Esophagus (tissue), 2 donors: ENCODE data around the gene VPS39. TPM values are rescaled to one million over a fixed set of nuclear protein-coding genes. Genes with fewer than 3 reads are reported as not detected.

Experiments used
- polyA plus RNA-seq, 2 donors: library from polyadenylated mRNA; stranded (reverse); fragments of 200-250 nt; gene quantifications; one replicate each; pipeline ENCODE4 v1.2.3, GENCODE V29; 2013
- donor health status: healthy with polysubstance abuse.
- donor health status: Bipolar disorder and iron deficiency.

VPS39 gene
- polyA plus RNA-seq, 2 donors, result 20.7 to 31.7 TPM

Other genes with a start within 250 kb of the VPS39 start
- 10 to 100 TPM; 12.7 to 13.4 TPM for gene EHD4, start 235.7 kb downstream of the VPS39 start, polyA plus RNA-seq
- gene PLA2G4E, start 187.3 kb downstream of the VPS39 start, polyA plus RNA-seq, result 1 to 10 TPM; 1.2 to 2.5 TPM
- 1 to 10 TPM; 1.0 to 4.5 TPM for gene PLA2G4D, start 113.7 kb downstream of the VPS39 start, polyA plus RNA-seq
- 10 to 100 TPM; 12.9 to 21.8 TPM for gene PLA2G4F, start 51.7 kb downstream of the VPS39 start, polyA plus RNA-seq
- gene GANC, start 64.9 kb upstream of the VPS39 start, polyA plus RNA-seq, result 10 to 100 TPM; 11.9 to 14.1 TPM
- gene TMEM87A, start 65.1 kb upstream of the VPS39 start, polyA plus RNA-seq, result 10 to 100 TPM; 23.9 to 39.6 TPM
- 10 to 100 TPM in 1 of 2 donors, 1 to 10 TPM in 1; 7.4 to 25.8 TPM for gene CAPN3, start 151.2 kb upstream of the VPS39 start, polyA plus RNA-seq